GM18511 (cell line): Measurements from ENCODE around the gene TBC1D22A.

Experiments
- ATAC-seq: cut with Tn5 transposase; IDR thresholded peaks from one replicate; pipeline ENCODE4 v1.9.1; 2021; ENCODE audit warnings: mild to moderate bottlenecking, moderate library complexity; ENCODE audit not compliant: unreplicated experiment

TBC1D22A gene

GRCh38 chr22:47005506-47006408 lies 243.3 kb downstream of the TBC1D22A start:
- ATAC-seq: no peak

- ATAC-seq: no peak
These were observed 244.0 kb downstream of the TBC1D22A start for GRCh38 chr22:47006433-47006832.

- ATAC-seq: no peak
These were observed 244.4 kb downstream of the TBC1D22A start for GRCh38 chr22:47006869-47007268.

GRCh38 chr22:47007496-47007895 lies 245.0 kb downstream of the TBC1D22A start:
- no peak for ATAC-seq

- no peak for ATAC-seq
These were observed 245.9 kb downstream of the TBC1D22A start for GRCh38 chr22:47008208-47008885.

GRCh38 chr22:47009304-47010101 lies 247.1 kb downstream of the TBC1D22A start:
- no peak for ATAC-seq

- ATAC-seq: no peak
These were observed 247.8 kb downstream of the TBC1D22A start for GRCh38 chr22:47010211-47010610.

GRCh38 chr22:47011131-47011858 lies 248.8 kb downstream of the TBC1D22A start:
- ATAC-seq: no peak

- ATAC-seq: no peak
These were observed 249.4 kb downstream of the TBC1D22A start for GRCh38 chr22:47011859-47012258.

- no peak for ATAC-seq
These were observed 250.3 kb downstream of the TBC1D22A start for GRCh38 chr22:47012589-47013370.

- ATAC-seq: no peak
These were observed 251.6 kb downstream of the TBC1D22A start for GRCh38 chr22:47013861-47014635.

- ATAC-seq: no peak
These were observed 252.3 kb downstream of the TBC1D22A start for GRCh38 chr22:47014636-47015345.

GRCh38 chr22:47015589-47016178 lies 253.2 kb downstream of the TBC1D22A start:
- ATAC-seq: no peak

- no peak for ATAC-seq
These were observed 254.2 kb downstream of the TBC1D22A start for GRCh38 chr22:47016631-47017030.

- ATAC-seq: no peak
These were observed 254.8 kb downstream of the TBC1D22A start for GRCh38 chr22:47017245-47017644.

- no peak for ATAC-seq
These were observed 255.8 kb downstream of the TBC1D22A start for GRCh38 chr22:47018010-47018910.
